ENCODE data around the gene SGO2.

Gene SGO2

GRCh38 chr2:200600549-200601225 is 74.7 kb downstream of the SGO2 start (continued):
- no peak for TF ChIP-seq ZNF132 (tag by site-specific recombination; IDR thresholded peaks at IDR 0.05; ENCODE audit: borderline replicate concordance)
- TF ChIP-seq ZNF555 (tag by site-specific recombination; conservative IDR thresholded peaks at IDR 0.05), result no peak
- TF ChIP-seq ZNF366 (tag by site-specific recombination; conservative IDR thresholded peaks at IDR 0.05), result peak; percentile 88
- no peak for TF ChIP-seq ZBTB48 (tag by site-specific recombination; IDR thresholded peaks at IDR 0.05)
- TF ChIP-seq KLF7 (tag by site-specific recombination; IDR thresholded peaks at IDR 0.05; ENCODE audit: borderline replicate concordance), result no peak
- TF ChIP-seq ZNF146 (tag by site-specific recombination; IDR thresholded peaks at IDR 0.05), result no peak
- TF ChIP-seq AEBP2 (tag by site-specific recombination; IDR thresholded peaks at IDR 0.05; ENCODE audit: borderline replicate concordance), result no peak
- no peak for TF ChIP-seq REPIN1 (tag by site-specific recombination; IDR thresholded peaks at IDR 0.05; ENCODE audit: low read depth)
- no peak for TF ChIP-seq ZNF184 (tag by site-specific recombination; IDR thresholded peaks at IDR 0.05)
- peak; percentile 68; the same call in 1 of the 2 replicates for TF ChIP-seq PRDM1 (tag by site-specific recombination; IDR thresholded peaks at IDR 0.05)
- TF ChIP-seq ZBTB1 (tag by site-specific recombination; IDR thresholded peaks at IDR 0.05), result 0 out of 2 replicates have a peak, but pooled peaks have one; percentile 21
- no peak for TF ChIP-seq ZNF521 (tag by site-specific recombination; IDR thresholded peaks at IDR 0.05)
- TF ChIP-seq KLF10 (tag by site-specific recombination; IDR thresholded peaks at IDR 0.05), result peak; percentile 62
- peak; percentile 90 for TF ChIP-seq ZBTB21 (tag by site-specific recombination; IDR thresholded peaks at IDR 0.05)
- TF ChIP-seq SETDB1 (IDR thresholded peaks at IDR 0.05; ENCODE audit: insufficient read length, low read length), result no peak
- TF ChIP-seq SP3 (tag by site-specific recombination; IDR thresholded peaks at IDR 0.05), result no peak
- no peak for TF ChIP-seq ZNF211 (tag by site-specific recombination; IDR thresholded peaks at IDR 0.05; ENCODE audit: low read depth)
- peak; percentile 82 for TF ChIP-seq ZFP69B (tag by site-specific recombination; IDR thresholded peaks at IDR 0.05)
- TF ChIP-seq ZNF416 (tag by site-specific recombination; IDR thresholded peaks at IDR 0.05), result no peak
- TF ChIP-seq ZNF138 (tag by site-specific recombination; IDR thresholded peaks at IDR 0.05; ENCODE audit: borderline replicate concordance), result no peak
- no peak for TF ChIP-seq SCRT1 (tag by site-specific recombination; IDR thresholded peaks at IDR 0.05; ENCODE audit: borderline replicate concordance)
- no peak for TF ChIP-seq PBX3 (CRISPR knock-in tag; IDR thresholded peaks at IDR 0.05)
- no peak for TF ChIP-seq ZNF785 (tag by site-specific recombination; IDR thresholded peaks at IDR 0.05)
- peak; percentile 64; the same call in 1 of the 2 replicates for TF ChIP-seq ZXDB (tag by site-specific recombination; IDR thresholded peaks at IDR 0.05)
- TF ChIP-seq, protein P1, sequence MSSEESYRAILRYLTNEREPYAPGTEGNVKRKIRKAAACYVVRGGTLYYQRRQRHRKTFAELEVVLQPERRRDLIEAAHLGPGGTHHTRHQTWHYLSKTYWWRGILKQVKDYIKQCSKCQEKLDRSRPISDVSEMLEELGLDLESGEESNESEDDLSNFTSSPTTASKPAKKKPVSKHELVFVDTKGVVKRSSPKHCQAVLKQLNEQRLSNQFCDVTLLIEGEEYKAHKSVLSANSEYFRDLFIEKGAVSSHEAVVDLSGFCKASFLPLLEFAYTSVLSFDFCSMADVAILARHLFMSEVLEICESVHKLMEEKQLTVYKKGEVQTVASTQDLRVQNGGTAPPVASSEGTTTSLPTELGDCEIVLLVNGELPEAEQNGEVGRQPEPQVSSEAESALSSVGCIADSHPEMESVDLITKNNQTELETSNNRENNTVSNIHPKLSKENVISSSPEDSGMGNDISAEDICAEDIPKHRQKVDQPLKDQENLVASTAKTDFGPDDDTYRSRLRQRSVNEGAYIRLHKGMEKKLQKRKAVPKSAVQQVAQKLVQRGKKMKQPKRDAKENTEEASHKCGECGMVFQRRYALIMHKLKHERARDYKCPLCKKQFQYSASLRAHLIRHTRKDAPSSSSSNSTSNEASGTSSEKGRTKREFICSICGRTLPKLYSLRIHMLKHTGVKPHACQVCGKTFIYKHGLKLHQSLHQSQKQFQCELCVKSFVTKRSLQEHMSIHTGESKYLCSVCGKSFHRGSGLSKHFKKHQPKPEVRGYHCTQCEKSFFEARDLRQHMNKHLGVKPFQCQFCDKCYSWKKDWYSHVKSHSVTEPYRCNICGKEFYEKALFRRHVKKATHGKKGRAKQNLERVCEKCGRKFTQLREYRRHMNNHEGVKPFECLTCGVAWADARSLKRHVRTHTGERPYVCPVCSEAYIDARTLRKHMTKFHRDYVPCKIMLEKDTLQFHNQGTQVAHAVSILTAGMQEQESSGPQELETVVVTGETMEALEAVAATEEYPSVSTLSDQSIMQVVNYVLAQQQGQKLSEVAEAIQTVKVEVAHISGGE (tag by site-specific recombination; conservative IDR thresholded peaks at IDR 0.05; ENCODE audit: low read depth), result no peak; the same call in 1 of the 2 replicates
- TF ChIP-seq ZNF560 (tag by site-specific recombination; IDR thresholded peaks at IDR 0.05; ENCODE audit: borderline replicate concordance), result no peak
- TF ChIP-seq, protein P2, sequence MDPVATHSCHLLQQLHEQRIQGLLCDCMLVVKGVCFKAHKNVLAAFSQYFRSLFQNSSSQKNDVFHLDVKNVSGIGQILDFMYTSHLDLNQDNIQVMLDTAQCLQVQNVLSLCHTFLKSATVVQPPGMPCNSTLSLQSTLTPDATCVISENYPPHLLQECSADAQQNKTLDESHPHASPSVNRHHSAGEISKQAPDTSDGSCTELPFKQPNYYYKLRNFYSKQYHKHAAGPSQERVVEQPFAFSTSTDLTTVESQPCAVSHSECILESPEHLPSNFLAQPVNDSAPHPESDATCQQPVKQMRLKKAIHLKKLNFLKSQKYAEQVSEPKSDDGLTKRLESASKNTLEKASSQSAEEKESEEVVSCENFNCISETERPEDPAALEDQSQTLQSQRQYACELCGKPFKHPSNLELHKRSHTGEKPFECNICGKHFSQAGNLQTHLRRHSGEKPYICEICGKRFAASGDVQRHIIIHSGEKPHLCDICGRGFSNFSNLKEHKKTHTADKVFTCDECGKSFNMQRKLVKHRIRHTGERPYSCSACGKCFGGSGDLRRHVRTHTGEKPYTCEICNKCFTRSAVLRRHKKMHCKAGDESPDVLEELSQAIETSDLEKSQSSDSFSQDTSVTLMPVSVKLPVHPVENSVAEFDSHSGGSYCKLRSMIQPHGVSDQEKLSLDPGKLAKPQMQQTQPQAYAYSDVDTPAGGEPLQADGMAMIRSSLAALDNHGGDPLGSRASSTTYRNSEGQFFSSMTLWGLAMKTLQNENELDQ (tag by site-specific recombination; IDR thresholded peaks at IDR 0.05; ENCODE audit: low read depth), result no peak
- TF ChIP-seq YY1 (tag by site-specific recombination; IDR thresholded peaks at IDR 0.05), result no peak
- TF ChIP-seq, protein P3, sequence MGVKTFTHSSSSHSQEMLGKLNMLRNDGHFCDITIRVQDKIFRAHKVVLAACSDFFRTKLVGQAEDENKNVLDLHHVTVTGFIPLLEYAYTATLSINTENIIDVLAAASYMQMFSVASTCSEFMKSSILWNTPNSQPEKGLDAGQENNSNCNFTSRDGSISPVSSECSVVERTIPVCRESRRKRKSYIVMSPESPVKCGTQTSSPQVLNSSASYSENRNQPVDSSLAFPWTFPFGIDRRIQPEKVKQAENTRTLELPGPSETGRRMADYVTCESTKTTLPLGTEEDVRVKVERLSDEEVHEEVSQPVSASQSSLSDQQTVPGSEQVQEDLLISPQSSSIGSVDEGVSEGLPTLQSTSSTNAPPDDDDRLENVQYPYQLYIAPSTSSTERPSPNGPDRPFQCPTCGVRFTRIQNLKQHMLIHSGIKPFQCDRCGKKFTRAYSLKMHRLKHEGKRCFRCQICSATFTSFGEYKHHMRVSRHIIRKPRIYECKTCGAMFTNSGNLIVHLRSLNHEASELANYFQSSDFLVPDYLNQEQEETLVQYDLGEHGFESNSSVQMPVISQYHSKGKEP (tag by site-specific recombination; IDR thresholded peaks at IDR 0.05), result no peak
- no peak for TF ChIP-seq ZNF621 (tag by site-specific recombination; IDR thresholded peaks at IDR 0.05)
- no peak for TF ChIP-seq ZNF626 (tag by site-specific recombination; IDR thresholded peaks at IDR 0.05)
